Measurements from ENCODE around the gene ATXN7.

GRCh38 chr3:63990733-63991132 is 127.1 kb downstream of the ATXN7 start:
- TF ChIP-seq USF1 (IDR thresholded peaks at IDR 0.05; ENCODE audit: borderline replicate concordance, extremely low read length, insufficient read depth, low read depth, low read length) (no peak), MYB (IDR thresholded peaks at IDR 0.05; ENCODE audit: borderline replicate concordance, low read depth, low read length) (no peak), YY1 (IDR thresholded peaks at IDR 0.05; ENCODE audit: low read depth, low read length) (no peak), NR2F1 (conservative IDR thresholded peaks at IDR 0.05) (no peak), EZH2 (IDR thresholded peaks at IDR 0.05; ENCODE audit: borderline replicate concordance, control insufficient read depth, low read depth, low read length) (no peak), SREBF2 (IDR thresholded peaks at IDR 0.05; ENCODE audit: low read length) (no peak), RAD51 (IDR thresholded peaks at IDR 0.05) (no peak), TAF1 (IDR thresholded peaks at IDR 0.05; ENCODE audit: borderline replicate concordance, low read depth, low read length) (no peak), NFYB (IDR thresholded peaks at IDR 0.05; ENCODE audit: insufficient read depth, low read depth, low read length) (no peak), ELK1 (IDR thresholded peaks at IDR 0.05; ENCODE audit: low read depth, low read length) (no peak), EGR1 (IDR thresholded peaks at IDR 0.05; ENCODE audit: borderline replicate concordance in 1 of 2, low read depth in 2 of 2, low read length in 2 of 2) (no peak), MTA2 (IDR thresholded peaks at IDR 0.05; ENCODE audit: low read depth) (no peak), CTCF (IDR thresholded peaks at IDR 0.05 in 2 of 3, conservative IDR thresholded peaks at IDR 0.05 in 1 of 3; ENCODE audit: control insufficient read depth in 2 of 3, extremely low read depth in 1 of 3, insufficient read depth in 1 of 3, low read depth in 3 of 3, low read length in 3 of 3) (no peak)

Measured in GM12878 (cell line).